ENCODE measurements around the gene PHC2.
A peak's percentile ranks its signal among the peaks of the same experiment; 100 is the strongest.

The PHC2 gene

DNA sequence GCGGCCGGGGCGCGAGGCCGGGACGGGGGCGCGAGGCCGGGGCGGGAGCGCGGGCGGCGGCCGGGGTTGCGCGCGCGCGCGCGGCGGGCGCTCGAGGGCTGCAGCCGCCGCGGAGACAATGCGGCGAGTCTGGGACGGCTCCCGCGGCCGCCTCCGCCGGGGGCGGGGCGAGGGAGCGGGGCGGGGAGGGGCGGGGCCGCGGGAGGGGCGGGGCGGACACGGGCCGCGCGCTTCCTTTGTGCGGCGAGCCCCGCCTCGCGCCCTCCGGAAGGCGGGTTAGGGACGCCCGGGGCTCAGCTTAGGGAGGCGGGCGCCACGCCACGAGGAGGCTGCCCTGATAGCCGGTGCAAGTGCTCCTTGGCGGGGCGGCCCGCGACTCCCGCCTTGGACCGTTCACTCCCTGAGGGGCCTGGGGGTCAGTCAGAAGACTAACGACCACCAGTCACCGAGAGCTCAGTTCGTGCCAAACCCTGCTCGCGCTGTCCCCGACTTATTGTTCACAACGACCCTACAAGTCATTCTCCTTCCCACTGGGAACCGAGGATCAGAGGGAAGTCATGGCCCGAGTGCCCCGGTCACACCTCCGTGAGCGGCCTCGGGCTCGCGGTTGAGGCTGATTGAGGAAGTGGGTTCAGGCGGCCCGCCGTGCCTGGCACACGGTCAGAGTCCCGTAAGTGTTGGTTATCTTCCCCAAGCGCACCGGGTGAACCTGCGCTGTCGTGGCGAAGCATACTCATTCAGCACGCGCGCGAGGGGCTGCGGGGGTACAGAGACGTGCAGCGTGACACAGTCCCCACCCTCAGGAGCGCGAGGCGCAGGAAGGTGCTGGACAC, 80.9 kb downstream of the PHC2 start:
- Histone ChIP-seq H2AFZ (ENCODE audit: low read depth, low read length, severe bottlenecking) (peak overlapping the region; percentile 69), H3K79me2 (ENCODE audit: insufficient read depth, low read length) (peaks cover 12% of the 10 kb centered on the region; the same call in 1 of the 2 replicates)

GRCh38 chr1:33349081-33349759, 81.7 kb downstream of the PHC2 start:
- Histone ChIP-seq H3K4me2 (ENCODE audit: low read depth, low read length, poor library complexity, severe bottlenecking) (peak overlapping the region; percentile 75), H2AFZ (ENCODE audit: low read depth, low read length, severe bottlenecking) (no peak overlapping the region), H3K79me2 (ENCODE audit: insufficient read depth, low read length) (peaks cover 12% of the 10 kb centered on the region; the same call in 1 of the 2 replicates), H3K27me3 (ENCODE audit: low read length) (no peaks in the 10 kb centered on the region), H3K4me3 (ENCODE audit: insufficient read depth, low read length, poor library complexity, severe bottlenecking) (peak overlapping the region; percentile 60), H3K36me3 (ENCODE audit: low read length) (no peaks in the 10 kb centered on the region), H3K27ac (ENCODE audit: low read depth, low read length) (no peak overlapping the region), H4K20me1 (ENCODE audit: low read depth, low read length) (peaks cover 8% of the 10 kb centered on the region; the same call in 1 of the 2 replicates), H3K9ac (ENCODE audit: low read length) (peak overlapping the region; percentile 62), H3K9me3 (ENCODE audit: insufficient read depth, low read length) (no peaks in the 10 kb centered on the region), H3K9me2 (replicated peaks; ENCODE audit: insufficient read depth, low read length) (no peaks in the 10 kb centered on the region), H3F3A (ENCODE audit: insufficient read depth) (no peaks in the 10 kb centered on the region; the same call in 1 of the 2 replicates)
- TF ChIP-seq EZH2phosphoT487 (conservative IDR thresholded peaks at IDR 0.05; ENCODE audit: low read length), result no peak

More for the DNA sequence above, 80.9 kb downstream of the PHC2 start:
- H3K27me3 ChIP-seq (ENCODE audit: low read length), result no peaks in the 10 kb centered on the region
- H3K9me3 ChIP-seq (ENCODE audit: insufficient read depth, low read length), result no peaks in the 10 kb centered on the region
- TF ChIP-seq, protein P1, sequence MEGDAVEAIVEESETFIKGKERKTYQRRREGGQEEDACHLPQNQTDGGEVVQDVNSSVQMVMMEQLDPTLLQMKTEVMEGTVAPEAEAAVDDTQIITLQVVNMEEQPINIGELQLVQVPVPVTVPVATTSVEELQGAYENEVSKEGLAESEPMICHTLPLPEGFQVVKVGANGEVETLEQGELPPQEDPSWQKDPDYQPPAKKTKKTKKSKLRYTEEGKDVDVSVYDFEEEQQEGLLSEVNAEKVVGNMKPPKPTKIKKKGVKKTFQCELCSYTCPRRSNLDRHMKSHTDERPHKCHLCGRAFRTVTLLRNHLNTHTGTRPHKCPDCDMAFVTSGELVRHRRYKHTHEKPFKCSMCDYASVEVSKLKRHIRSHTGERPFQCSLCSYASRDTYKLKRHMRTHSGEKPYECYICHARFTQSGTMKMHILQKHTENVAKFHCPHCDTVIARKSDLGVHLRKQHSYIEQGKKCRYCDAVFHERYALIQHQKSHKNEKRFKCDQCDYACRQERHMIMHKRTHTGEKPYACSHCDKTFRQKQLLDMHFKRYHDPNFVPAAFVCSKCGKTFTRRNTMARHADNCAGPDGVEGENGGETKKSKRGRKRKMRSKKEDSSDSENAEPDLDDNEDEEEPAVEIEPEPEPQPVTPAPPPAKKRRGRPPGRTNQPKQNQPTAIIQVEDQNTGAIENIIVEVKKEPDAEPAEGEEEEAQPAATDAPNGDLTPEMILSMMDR (IDR thresholded peaks at IDR 0.05; ENCODE audit: insufficient read depth, low read length, poor library complexity, severe bottlenecking), result no peak
- no peak for TF ChIP-seq EZH2phosphoT487 (conservative IDR thresholded peaks at IDR 0.05; ENCODE audit: low read length)
- no peaks in the 10 kb centered on the region; the same call in 1 of the 2 replicates for H3F3A ChIP-seq (ENCODE audit: insufficient read depth)
- peak overlapping the region; percentile 25; the same call in 1 of the 2 replicates for H3K27ac ChIP-seq (ENCODE audit: low read depth, low read length)
- peaks cover 8% of the 10 kb centered on the region; the same call in 1 of the 2 replicates for H4K20me1 ChIP-seq (ENCODE audit: low read depth, low read length)
- H3K4me2 ChIP-seq (ENCODE audit: low read depth, low read length, poor library complexity, severe bottlenecking), result peak overlapping the region; percentile 76
- no peaks in the 10 kb centered on the region for H3K36me3 ChIP-seq (ENCODE audit: low read length)
- H3K9ac ChIP-seq (ENCODE audit: low read length), result peak overlapping the region; percentile 67
- H3K4me3 ChIP-seq (ENCODE audit: insufficient read depth, low read length, poor library complexity, severe bottlenecking), result peak overlapping the region; percentile 55
- no peaks in the 10 kb centered on the region for H3K9me2 ChIP-seq (replicated peaks; ENCODE audit: insufficient read depth, low read length)

- no peak overlapping the region for H2AFZ ChIP-seq (ENCODE audit: low read depth, low read length, severe bottlenecking)
- H3K79me2 ChIP-seq (ENCODE audit: insufficient read depth, low read length), result peaks cover 12% of the 10 kb centered on the region; the same call in 1 of the 2 replicates
These were observed 82.2 kb downstream of the PHC2 start for GRCh38 chr1:33348676-33349080.

More at GRCh38 chr1:33348676-33349080, 82.2 kb downstream of the PHC2 start:
- Histone ChIP-seq H4K20me1 (ENCODE audit: low read depth, low read length) (peaks cover 8% of the 10 kb centered on the region; the same call in 1 of the 2 replicates), H3K9ac (ENCODE audit: low read length) (peak overlapping the region; percentile 62), H3K27me3 (ENCODE audit: low read length) (no peaks in the 10 kb centered on the region), H3K9me3 (ENCODE audit: insufficient read depth, low read length) (no peaks in the 10 kb centered on the region), H3K27ac (ENCODE audit: low read depth, low read length) (no peak overlapping the region), H3K36me3 (ENCODE audit: low read length) (no peaks in the 10 kb centered on the region), H3K4me2 (ENCODE audit: low read depth, low read length, poor library complexity, severe bottlenecking) (peak overlapping the region; percentile 75), H3K9me2 (replicated peaks; ENCODE audit: insufficient read depth, low read length) (no peaks in the 10 kb centered on the region), H3K4me3 (ENCODE audit: insufficient read depth, low read length, poor library complexity, severe bottlenecking) (peak overlapping the region; percentile 60), H3F3A (ENCODE audit: insufficient read depth) (no peaks in the 10 kb centered on the region; the same call in 1 of the 2 replicates)
- no peak for TF ChIP-seq EZH2phosphoT487 (conservative IDR thresholded peaks at IDR 0.05; ENCODE audit: low read length)
- TF ChIP-seq, protein P1 (IDR thresholded peaks at IDR 0.05; ENCODE audit: insufficient read depth, low read length, poor library complexity, severe bottlenecking), result no peak
